A673 (cell line): ENCODE data around the gene UQCRFS1.

Experiments used
- EZH2 ChIP-seq: fragments of 200-600 bp; sonication (generic); IDR thresholded peaks from 2 replicates; pipeline ENCODE4 v1.6.1; 2017; ENCODE audit warnings: borderline replicate concordance, low read depth, mild to moderate bottlenecking, mixed read lengths, antibody characterized with exemption, low read length; ENCODE audit not compliant: poor library complexity, severe bottlenecking
- TF ChIP-seq, protein P1 (sequence below): fragments of 300-800, 200-600 bp; sonication (generic); conservative IDR thresholded peaks from 2 replicates; pipeline ENCODE4 v1.5.1; 2017; ENCODE audit warnings: low read depth, mild to moderate bottlenecking, antibody characterized with exemption, low read length, moderate library complexity, mixed read lengths

DNA sequence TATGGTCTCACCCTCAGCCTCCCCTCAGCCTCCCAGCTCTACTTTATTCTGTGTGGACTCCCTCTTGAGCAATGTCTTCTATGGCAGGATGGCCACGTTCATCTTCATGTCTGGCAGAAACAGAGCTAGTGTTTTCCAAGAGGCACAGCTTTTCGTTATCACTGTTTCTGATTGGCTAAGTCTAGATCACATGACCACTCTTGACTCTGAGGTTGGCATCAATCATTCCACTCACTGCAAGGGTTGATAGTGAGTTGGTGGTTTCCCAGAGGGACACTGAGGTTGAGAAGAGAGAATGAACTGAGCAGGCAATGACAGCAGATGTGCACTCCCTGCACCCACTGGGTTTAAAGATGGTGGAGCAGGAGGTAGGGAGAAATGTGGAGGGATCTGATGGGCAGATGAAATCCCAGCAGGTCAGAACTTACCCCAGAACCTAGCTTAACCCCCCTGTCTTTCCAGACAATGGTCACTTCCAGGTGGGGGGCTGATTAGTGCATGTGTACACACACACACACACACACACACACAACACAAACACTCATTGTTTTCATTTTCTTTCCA is 26.3 kb upstream of the UQCRFS1 start:
- TF ChIP-seq, protein P1, sequence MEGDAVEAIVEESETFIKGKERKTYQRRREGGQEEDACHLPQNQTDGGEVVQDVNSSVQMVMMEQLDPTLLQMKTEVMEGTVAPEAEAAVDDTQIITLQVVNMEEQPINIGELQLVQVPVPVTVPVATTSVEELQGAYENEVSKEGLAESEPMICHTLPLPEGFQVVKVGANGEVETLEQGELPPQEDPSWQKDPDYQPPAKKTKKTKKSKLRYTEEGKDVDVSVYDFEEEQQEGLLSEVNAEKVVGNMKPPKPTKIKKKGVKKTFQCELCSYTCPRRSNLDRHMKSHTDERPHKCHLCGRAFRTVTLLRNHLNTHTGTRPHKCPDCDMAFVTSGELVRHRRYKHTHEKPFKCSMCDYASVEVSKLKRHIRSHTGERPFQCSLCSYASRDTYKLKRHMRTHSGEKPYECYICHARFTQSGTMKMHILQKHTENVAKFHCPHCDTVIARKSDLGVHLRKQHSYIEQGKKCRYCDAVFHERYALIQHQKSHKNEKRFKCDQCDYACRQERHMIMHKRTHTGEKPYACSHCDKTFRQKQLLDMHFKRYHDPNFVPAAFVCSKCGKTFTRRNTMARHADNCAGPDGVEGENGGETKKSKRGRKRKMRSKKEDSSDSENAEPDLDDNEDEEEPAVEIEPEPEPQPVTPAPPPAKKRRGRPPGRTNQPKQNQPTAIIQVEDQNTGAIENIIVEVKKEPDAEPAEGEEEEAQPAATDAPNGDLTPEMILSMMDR = no peak
- no peak for TF ChIP-seq EZH2
